GM19035 (cell line): ENCODE data around the gene CSNK2A2.

Experiments used
- ATAC-seq: cut with Tn5 transposase; IDR thresholded peaks from one replicate; pipeline ENCODE4 v1.9.1; 2021; ENCODE audit not compliant: unreplicated experiment

Gene CSNK2A2

GRCh38 chr16:58198022-58198683 lies at the start of gene CSNK2A2:
CSNK2A2 (minus strand) TSS chr16:58198106; CDS start chr16:58197736, 370 bp downstream.
- peak; percentile 81 for ATAC-seq

GRCh38 chr16:58243528-58244004 lies 45.7 kb upstream of the CSNK2A2 start:
- peak; percentile 87 for ATAC-seq

DNA sequence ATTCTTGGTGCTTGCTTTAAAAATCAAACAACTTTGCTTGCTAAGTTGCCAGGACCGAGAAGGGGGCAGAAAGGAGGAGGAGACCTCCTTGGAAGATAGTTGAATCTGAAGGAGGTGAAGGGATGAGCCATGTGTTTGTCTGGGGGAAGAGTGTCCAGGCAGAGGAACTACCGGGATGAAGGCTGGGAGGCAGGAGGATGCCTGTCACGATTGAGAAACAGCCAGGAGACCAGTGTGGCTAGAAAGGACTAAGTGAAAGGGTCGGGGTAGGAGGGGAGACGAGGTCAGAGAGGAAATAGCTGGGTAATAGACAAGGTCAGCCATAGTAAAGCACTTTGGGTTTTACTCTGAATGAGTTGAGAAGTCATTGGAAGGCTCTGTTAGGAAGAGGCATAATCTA lies 38.9 kb upstream of the CSNK2A2 start:
- no peak for ATAC-seq

DNA sequence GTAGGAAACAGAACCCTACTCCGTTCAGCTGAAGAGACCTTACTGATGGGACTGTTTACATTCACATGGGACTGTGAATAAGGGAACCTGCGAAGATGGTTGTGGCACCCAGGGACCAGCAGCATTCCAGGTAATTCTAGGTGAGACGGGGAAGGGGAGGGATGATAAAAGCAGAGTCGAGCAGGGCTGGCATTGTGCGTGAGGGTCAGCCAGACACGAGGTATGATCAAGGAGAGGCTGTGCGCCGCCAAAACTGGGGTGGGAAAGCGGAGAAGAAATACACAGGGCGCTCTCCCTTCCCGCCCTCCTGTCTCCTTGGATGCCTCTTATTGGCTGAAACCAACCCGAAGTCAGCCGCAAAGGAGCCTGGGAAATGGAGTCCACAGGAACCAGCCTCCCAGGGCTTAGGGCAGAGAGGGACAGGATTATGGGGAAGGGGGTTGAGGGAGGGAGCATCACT lies 38.4 kb upstream of the CSNK2A2 start:
- peak; percentile 95 for ATAC-seq

- ATAC-seq: no peak
Measured at GRCh38 chr16:58235663-58236062, 37.8 kb upstream of the CSNK2A2 start.

DNA sequence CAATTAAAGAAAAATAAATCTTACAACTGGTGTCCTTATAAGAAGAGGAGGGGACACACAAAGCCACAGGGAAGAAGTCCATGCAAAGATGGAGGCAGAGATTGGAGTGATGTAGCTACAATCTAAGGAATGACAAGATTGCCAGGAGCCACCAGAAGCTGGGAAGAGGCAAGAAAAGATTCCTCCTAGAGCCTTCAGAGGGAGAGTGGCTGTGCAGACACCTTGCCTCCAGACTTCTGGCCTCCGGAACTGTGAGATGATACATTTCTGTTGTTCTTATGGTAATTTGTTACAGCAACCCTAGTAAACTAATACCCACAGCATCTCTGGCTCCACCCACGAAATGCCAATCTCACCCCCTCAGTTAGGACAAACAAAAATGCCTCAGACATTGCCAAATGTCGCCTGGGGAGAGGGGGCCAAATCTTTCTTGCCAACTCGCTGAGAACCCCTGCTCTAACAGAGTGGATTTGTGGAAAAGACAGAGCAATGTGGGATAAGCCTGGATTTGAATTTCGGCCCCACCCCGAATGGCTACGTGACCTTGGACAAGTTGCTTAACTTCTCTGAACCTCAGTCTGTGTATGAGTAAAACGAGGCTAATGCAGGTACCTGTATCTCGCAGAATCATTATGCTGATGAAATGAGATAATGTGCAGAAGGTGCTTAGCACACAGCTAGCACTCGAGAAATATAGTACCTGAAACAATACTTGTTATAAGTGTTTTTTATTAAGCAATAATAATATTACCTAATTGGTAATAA lies 37.1 kb upstream of the CSNK2A2 start:
- ATAC-seq: no peak

DNA sequence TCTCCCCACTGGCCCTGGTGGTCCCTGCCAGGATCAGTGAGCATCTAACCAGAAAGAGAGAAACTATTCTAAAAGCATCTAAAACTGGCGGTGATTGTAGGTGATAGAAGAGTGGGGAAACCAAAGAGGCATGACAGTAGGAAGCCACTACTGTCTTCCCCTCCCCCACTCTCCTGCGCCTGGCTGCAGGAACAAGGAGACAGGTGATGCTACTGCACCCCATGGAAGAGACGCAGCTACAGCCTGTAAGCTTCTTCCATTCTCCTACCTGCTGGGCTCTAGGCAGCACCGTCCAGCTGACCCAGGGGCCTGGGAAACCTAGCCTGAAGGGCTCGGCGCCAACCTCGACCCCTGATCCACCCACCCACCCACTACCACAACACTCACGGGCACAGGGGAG lies 32.4 kb upstream of the CSNK2A2 start:
- no peak for ATAC-seq

- ATAC-seq: no peak
Measured at GRCh38 chr16:58226790-58227189, 28.9 kb upstream of the CSNK2A2 start.

GRCh38 chr16:58225965-58226602 lies 28.2 kb upstream of the CSNK2A2 start:
- ATAC-seq: no peak

DNA sequence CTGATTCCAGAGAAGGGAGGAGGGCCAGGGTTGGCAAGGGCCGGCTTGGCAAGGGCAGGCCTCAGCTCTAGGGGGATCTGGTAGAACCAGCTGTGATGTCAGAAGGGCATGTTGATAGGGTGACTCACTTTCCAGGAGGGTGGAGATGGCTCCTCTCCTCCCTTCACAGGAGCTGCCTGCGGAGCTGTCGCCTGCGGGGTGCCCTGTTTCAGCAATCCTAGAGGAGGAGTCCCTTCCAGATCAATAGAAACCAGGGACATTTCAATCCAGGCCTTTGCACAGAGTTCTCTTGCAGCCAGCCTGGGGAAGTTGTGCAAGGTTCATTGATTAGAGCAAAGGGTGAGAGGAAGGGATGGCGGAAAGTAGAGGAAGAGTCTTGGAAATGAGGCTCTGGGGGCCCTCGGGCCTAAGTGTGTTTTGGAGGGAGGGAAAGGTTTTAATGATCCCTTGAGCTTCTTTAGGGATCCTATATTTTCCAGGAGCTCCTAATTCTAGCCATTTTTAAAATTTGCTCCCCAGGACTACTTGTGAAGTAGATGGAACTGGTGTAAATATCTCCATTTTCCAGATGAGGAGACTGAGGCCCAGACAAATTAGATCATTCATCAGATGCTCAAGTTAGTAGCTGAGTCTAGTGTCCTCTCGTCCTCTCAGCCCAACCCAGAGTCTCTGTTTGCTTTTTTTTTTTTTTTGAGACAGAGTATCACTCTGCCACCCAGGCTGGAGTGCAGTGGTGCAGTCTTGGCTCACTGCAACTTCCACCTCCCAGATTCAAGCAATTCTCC lies 24.8 kb upstream of the CSNK2A2 start:
- ATAC-seq: no peak

- no peak for ATAC-seq
Measured at GRCh38 chr16:58219432-58219831, 21.5 kb upstream of the CSNK2A2 start.

- ATAC-seq: no peak
Measured at GRCh38 chr16:58218786-58219185, 20.9 kb upstream of the CSNK2A2 start.

DNA sequence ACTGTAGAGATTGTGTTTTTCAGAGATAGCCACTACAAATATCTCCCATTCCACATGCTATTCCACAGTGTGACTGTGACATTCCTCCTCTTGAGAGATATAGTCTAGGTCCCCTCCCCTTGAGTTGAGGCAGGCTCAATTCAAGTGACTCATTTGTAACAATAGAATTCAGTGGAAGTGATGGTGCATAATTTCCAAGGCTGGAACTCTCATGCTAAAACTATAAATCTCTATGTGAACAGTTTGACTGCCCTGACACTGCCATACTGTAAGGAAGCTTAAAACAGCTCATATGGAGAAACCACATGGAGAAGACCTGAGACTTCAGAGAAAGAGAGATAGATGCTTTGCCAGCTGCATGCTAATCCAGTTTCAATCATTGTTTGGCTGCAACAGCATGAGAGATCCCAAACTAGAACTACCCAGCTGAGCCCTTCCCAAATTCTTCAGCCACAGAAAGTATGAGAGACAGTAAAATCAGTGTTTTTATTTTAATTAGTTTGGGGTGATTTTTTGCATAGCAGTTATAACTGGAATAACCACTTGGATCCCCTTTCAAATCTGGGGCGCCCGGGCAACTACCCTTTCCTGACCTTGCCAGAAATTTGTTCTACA lies 19.5 kb upstream of the CSNK2A2 start:
- ATAC-seq: no peak

DNA sequence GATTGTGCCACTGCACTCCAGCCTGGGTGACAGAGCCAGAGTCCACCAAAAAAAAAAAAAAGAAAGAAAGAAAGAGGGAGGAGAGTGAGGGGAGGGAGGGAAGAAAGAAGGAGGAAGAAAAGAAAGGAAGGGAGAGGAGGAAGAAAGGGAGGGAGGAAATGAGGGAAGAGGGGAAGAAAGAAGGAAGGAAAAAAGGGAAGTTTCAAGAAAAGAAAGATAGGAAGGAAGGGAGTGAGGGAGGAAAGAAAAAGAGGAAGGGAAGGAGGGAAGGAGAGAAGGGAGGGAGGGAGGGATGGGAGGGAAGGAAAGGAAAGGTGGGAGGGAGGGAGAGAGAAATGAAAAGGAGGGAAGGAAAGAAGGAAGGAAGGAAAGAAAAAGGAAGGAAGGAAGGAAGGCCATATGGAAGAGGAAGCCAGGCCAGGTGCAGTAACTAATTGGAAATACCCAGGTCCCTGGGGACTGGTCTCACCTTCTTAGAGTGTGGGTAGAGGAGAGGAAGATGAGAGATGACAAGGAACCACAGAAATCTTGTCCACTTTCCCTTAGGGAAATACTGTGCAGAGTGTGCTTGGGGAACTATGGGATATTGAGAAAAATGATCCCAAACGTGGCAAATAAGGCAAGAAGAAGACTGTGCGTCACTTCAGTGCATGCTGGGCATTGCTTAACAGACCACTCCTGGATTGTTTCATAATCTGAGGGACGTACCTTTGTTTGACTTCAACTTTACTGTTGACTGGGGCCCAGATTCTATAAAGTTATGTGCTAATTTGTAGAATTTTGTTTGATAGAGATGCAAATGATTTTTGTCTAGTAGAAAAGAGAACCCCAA lies 15.1 kb upstream of the CSNK2A2 start:
- no peak for ATAC-seq

GRCh38 chr16:58211846-58212245 lies 13.9 kb upstream of the CSNK2A2 start:
- ATAC-seq: no peak

DNA sequence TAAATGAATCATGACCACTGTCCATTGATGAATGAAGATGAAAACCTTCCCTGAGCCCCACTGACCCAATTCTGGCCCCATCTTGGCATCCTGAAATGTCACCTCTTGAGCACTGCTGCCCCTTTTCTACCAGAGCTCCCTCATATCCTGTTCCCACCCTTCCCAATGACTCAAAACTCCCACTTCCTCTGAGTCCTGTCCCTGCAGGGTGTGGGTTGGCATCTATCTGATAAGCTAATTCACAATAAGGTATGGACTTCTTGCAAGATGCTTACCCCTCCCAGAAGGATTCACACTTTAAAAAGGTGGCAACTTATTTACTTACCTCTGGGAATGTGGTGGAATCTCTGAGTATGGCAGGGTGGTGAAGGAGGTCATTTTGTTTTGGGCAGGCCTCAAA lies 13.3 kb upstream of the CSNK2A2 start:
- ATAC-seq: no peak

- ATAC-seq: no peak
Measured at GRCh38 chr16:58205276-58206036, 7.5 kb upstream of the CSNK2A2 start.

DNA sequence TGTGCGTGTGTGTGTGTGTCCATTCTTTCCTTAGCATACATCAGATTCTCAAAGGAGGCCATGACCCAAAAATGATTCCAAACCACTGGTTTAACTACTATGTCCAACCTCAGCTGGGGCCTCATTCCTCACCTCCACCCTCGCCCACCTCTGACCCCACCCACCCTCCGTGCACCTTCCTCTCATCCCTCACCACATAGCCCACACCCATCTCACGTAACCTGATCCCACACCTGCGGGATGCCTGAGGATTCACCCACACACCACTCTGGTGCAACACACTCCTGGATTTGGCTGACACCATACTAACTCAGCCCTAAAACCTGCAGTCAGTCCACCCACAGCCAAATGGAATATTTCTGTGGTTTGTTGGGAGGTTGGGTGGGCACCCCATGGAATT lies 3.3 kb upstream of the CSNK2A2 start:
- ATAC-seq: no peak
